ENCODE results near the gene CARMIL1.

- TF ChIP-seq, protein P1, sequence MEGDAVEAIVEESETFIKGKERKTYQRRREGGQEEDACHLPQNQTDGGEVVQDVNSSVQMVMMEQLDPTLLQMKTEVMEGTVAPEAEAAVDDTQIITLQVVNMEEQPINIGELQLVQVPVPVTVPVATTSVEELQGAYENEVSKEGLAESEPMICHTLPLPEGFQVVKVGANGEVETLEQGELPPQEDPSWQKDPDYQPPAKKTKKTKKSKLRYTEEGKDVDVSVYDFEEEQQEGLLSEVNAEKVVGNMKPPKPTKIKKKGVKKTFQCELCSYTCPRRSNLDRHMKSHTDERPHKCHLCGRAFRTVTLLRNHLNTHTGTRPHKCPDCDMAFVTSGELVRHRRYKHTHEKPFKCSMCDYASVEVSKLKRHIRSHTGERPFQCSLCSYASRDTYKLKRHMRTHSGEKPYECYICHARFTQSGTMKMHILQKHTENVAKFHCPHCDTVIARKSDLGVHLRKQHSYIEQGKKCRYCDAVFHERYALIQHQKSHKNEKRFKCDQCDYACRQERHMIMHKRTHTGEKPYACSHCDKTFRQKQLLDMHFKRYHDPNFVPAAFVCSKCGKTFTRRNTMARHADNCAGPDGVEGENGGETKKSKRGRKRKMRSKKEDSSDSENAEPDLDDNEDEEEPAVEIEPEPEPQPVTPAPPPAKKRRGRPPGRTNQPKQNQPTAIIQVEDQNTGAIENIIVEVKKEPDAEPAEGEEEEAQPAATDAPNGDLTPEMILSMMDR (IDR thresholded peaks at IDR 0.05 in 8 of 11, conservative IDR thresholded peaks at IDR 0.05 in 3 of 11), result no peak
- TF ChIP-seq POLR2A (IDR thresholded peaks at IDR 0.05) (no peak), POLR2AphosphoS5 (IDR thresholded peaks at IDR 0.05) (no peak)
Measured at GRCh38 chr6:25387483-25387882, 108.3 kb downstream of the CARMIL1 start.

All from spleen (tissue), 7 donors.